Keratinocyte (primary cell): ENCODE results near the gene GALP. TPM values are rescaled to one million over a fixed set of nuclear protein-coding genes. Genes with fewer than 3 reads are reported as not detected.

Source experiments
- DNase-seq: peaks from one replicate; pipeline ENCODE4 v3.0.0-alpha.2; 2011; ENCODE audit warnings: low read depth, missing footprints, low spot score
- FAIRE-seq: peaks from 2 replicates; lab custom pipeline; 2011; peaks lifted over from hg19 to GRCh38; lab: Jason Lieb, UNC
- H2AFZ ChIP-seq: 2 replicates; pipeline ENCODE4 v1.6.0; 2012; ENCODE audit warnings: low read length, control low read depth, inconsistent platforms; ENCODE audit not compliant: control insufficient read depth
- H3K27ac ChIP-seq: 2 replicates; pipeline ENCODE4 v1.5.1; 2011; ENCODE audit warnings: low read length; ENCODE audit not compliant: control insufficient read depth, insufficient read depth
- H3K27me3 ChIP-seq: 3 replicates; pipeline ENCODE4 v1.6.0; 2011; ENCODE audit warnings: low read length; ENCODE audit not compliant: control insufficient read depth, insufficient read depth; ENCODE audit errors: extremely low read depth
- H3K36me3 ChIP-seq, 2 experiments: 2 replicates in 1 of 2; 3 replicates in 1 of 2; pipeline ENCODE4 v1.5.1; 2011; ENCODE audit warnings: low read length in 2 of 2, mild to moderate bottlenecking in 1 of 2; ENCODE audit not compliant: control insufficient read depth in 2 of 2, insufficient read depth in 2 of 2; ENCODE audit errors: extremely low read depth in 1 of 2
- H3K4me1 ChIP-seq: 3 replicates; pipeline ENCODE4 v1.5.1; 2011; ENCODE audit warnings: low read length; ENCODE audit not compliant: control insufficient read depth, insufficient read depth; ENCODE audit errors: extremely low read depth
- H3K4me2 ChIP-seq: 3 replicates; pipeline ENCODE4 v1.6.0; 2011; ENCODE audit warnings: low read depth, low read length; ENCODE audit not compliant: control insufficient read depth, insufficient read depth; ENCODE audit errors: extremely low read depth
- H3K4me3 ChIP-seq, 3 experiments: fragments of 200-600 bp in 1 of 3; sonication (generic) in 1 of 3; 2 replicates in 2 of 3; 3 replicates in 1 of 3; pipeline ENCODE4 v1.5.1; 2011 to 2016; ENCODE audit warnings: low read length in 3 of 3, mild to moderate bottlenecking in 3 of 3, control low read depth in 2 of 3, inconsistent platforms in 1 of 3, low read depth in 1 of 3, mixed read lengths in 1 of 3, mixed run types in 1 of 3, moderate library complexity in 1 of 3; ENCODE audit not compliant: control insufficient read depth in 2 of 3, insufficient read depth in 2 of 3; ENCODE audit errors: extremely low read depth in 1 of 3
- H3K79me2 ChIP-seq: 2 replicates; pipeline ENCODE4 v1.6.0; 2012; ENCODE audit warnings: low read length; ENCODE audit not compliant: control insufficient read depth, insufficient read depth
- H3K9ac ChIP-seq: 3 replicates; pipeline ENCODE4 v1.6.0; 2011; ENCODE audit warnings: low read length; ENCODE audit not compliant: control insufficient read depth, insufficient read depth; ENCODE audit errors: extremely low read depth
- H3K9me1 ChIP-seq: 3 replicates; pipeline ENCODE4 v1.6.0; 2011; ENCODE audit warnings: low read length; ENCODE audit not compliant: control insufficient read depth, insufficient read depth; ENCODE audit errors: extremely low read depth
- H3K9me3 ChIP-seq: 2 replicates; pipeline ENCODE4 v1.5.1; 2012; ENCODE audit warnings: low read depth, low read length; ENCODE audit not compliant: control insufficient read depth
- H4K20me1 ChIP-seq: 3 replicates; pipeline ENCODE4 v1.6.0; 2011; ENCODE audit warnings: low read length; ENCODE audit not compliant: control insufficient read depth, insufficient read depth; ENCODE audit errors: extremely low read depth
- CTCF ChIP-seq, 3 experiments: IDR thresholded peaks in 1 of 3; conservative IDR thresholded peaks in 1 of 3; optimal IDR thresholded peaks in 1 of 3; 2 replicates in 2 of 3; 3 replicates in 1 of 3; pipeline versions ENCODE3 to v1.5.1; 2011; ENCODE audit warnings: low read length in 3 of 3, mild to moderate bottlenecking in 3 of 3, moderate library complexity in 2 of 3, control low read depth in 1 of 3, inconsistent platforms in 1 of 3; ENCODE audit not compliant: insufficient read depth in 2 of 3; ENCODE audit errors: extremely low read depth in 1 of 3
- EZH2 ChIP-seq: IDR thresholded peaks from one replicate; pipeline ENCODE4 v1.6.1; 2012; ENCODE audit warnings: inconsistent platforms, mild to moderate bottlenecking, low read length, moderate library complexity
- dilution Hi-C: fragments of 300-500 bp; cut with MboI; formaldehyde crosslinking; loops from one replicate; pipeline ENCODE4 v1.7.0; 2020; ENCODE audit warnings: low sequenced_read_pairs; ENCODE audit not compliant: extremely low pct_ligation_motif_present
- polyA plus RNA-seq, 5 experiments: library from polyadenylated mRNA; depleted of rRNA in 3 of 5; stranded (reverse) in 3 of 5; stranded (forward) in 1 of 5; unstranded in 1 of 5; fragments of >200 nt; gene quantifications; 1 replicate in 1 of 5; 2 replicates in 3 of 5; 3 replicates in 1 of 5; pipeline versions ENCODE4 v1.2.1 to v1.2.3, GENCODE V29; 2011 to 2012; ENCODE audit warnings: missing spikeins in 2 of 5, low read depth in 1 of 5, low replicate concordance in 1 of 5

The GALP gene
- polyA plus RNA-seq, 1 donor (not counting 4 experiments of a cell fraction or from before 2014, with no cell fraction given) = not detected

- peaks cover 5 to 10% of the 10 kb centered on the region in 2 experiments for H3K36me3 ChIP-seq
- no peaks in the 10 kb centered on the region for H3K9me3 ChIP-seq
- H3K9ac ChIP-seq = no peak overlapping the region
- H3K27ac ChIP-seq = no peak overlapping the region
- dilution Hi-C loops = no loop called here
- no peak overlapping the region for H2AFZ ChIP-seq
- no peak for FAIRE-seq
- no peak overlapping the region for H3K4me3 ChIP-seq
- H3K27me3 ChIP-seq = no peaks in the 10 kb centered on the region
- H4K20me1 ChIP-seq = peaks cover 2% of the 10 kb centered on the region
- TF ChIP-seq EZH2 = no peak
- TF ChIP-seq CTCF (optimal IDR thresholded peaks at IDR 0.05 in 1 of 3, IDR thresholded peaks at IDR 0.05 in 1 of 3, conservative IDR thresholded peaks at IDR 0.05 in 1 of 3; ENCODE audit: extremely low read depth in 1 of 3, insufficient read depth in 2 of 3, low read length in 3 of 3) = no peak
- no peaks in the 10 kb centered on the region for H3K79me2 ChIP-seq
- no peaks in the 10 kb centered on the region for H3K4me1 ChIP-seq
- no peaks in the 10 kb centered on the region for H3K9me1 ChIP-seq
- no peak for DNase-seq
- H3K4me2 ChIP-seq = no peak overlapping the region
These were observed 17.5 kb upstream of the GALP start for GRCh38 chr19:56158170-56158757.

- FAIRE-seq (no peak), DNase-seq (no peak)
- Histone ChIP-seq H4K20me1 (peaks cover 2% of the 10 kb centered on the region), H3K27ac (no peak overlapping the region), H3K4me1 (no peaks in the 10 kb centered on the region), H3K4me3 (no peak overlapping the region), H3K27me3 (no peaks in the 10 kb centered on the region), H3K9me1 (no peaks in the 10 kb centered on the region), H3K9me3 (no peaks in the 10 kb centered on the region), H3K9ac (no peak overlapping the region), H2AFZ (no peak overlapping the region), H3K79me2 (no peaks in the 10 kb centered on the region), H3K36me3 (peaks cover 5 to 10% of the 10 kb centered on the region in 2 experiments), H3K4me2 (no peak overlapping the region)
- dilution Hi-C loops = no loop called here
- TF ChIP-seq CTCF (optimal IDR thresholded peaks at IDR 0.05 in 1 of 3, IDR thresholded peaks at IDR 0.05 in 1 of 3, conservative IDR thresholded peaks at IDR 0.05 in 1 of 3; ENCODE audit: extremely low read depth in 1 of 3, insufficient read depth in 2 of 3, low read length in 3 of 3) (no peak), EZH2 (no peak)
These were observed 16.7 kb upstream of the GALP start for GRCh38 chr19:56159009-56159559.
